ENCODE measurements around the gene ZFR2. TPM values are rescaled to one million over a fixed set of nuclear protein-coding genes. Genes with fewer than 3 reads are reported as not detected.

The ZFR2 gene
- polyA plus RNA-seq (2011; rRNA removed) (0.14 and 0.16 TPM in 2 replicates), polyA plus RNA-seq (2017; fragmentation: RNase III; extraction: RNeasy Plus Mini Kit Qiagen cat#74134 plus additional on column Dnase treatment) (0.30 to 0.45 TPM (median 0.39 TPM) in 3 replicates), polyA minus RNA-seq (2011; rRNA and poly(A)+ RNA removed) (not detected in 2 replicates)
- 0.21 and 0.32 TPM in 2 replicates for polyA plus RNA-seq (2012; cell fraction: cytosol; rRNA removed)
- polyA plus RNA-seq (2012; cell fraction: nucleus; rRNA removed), result 0.47 and 0.54 TPM in 2 replicates

- FAIRE-seq (no peak), ATAC-seq (no peak; a peak in 2 of 6 replicates)
- CTCF ChIA-PET, result interaction anchor here (1.0 kb wide), 1 partner anchor 22 kb away, joined by 3 read pairs; no protein-coding TSS in a partner anchor
Observed at GRCh38 chr19:3868770-3869456, at the start of gene ZFR2. Gene ZFR2, minus strand, starts transcription at chr19:3869038. Its CDS starts 21 bp downstream, at chr19:3869017.

GRCh38 chr19:3916033-3916432, 47.2 kb upstream of the ZFR2 start:
- WGBS (ENCODE audit: missing lambda C conversion rate), result 51% methylated on average over 5 of the region's 5 CpGs
- ChIA-PET CTCF (no interaction called here), POLR2A (interaction anchor here (0.7 kb wide), 1 partner anchor 1544 kb away, joined by 3 read pairs; no protein-coding TSS in a partner anchor)
- no peak overlapping the region for H3K27ac ChIP-seq
- H3K4me2 ChIP-seq, result no peak overlapping the region
- DNase-seq (ENCODE audit: low read depth in 1 of 2, low spot score in 1 of 2), result no peak
- H3K9me3 ChIP-seq, result peaks cover 6% of the 10 kb centered on the region; the same call in 1 of the 3 replicates
- no peak for TF ChIP-seq NPAS2 (CRISPR knock-in tag; IDR thresholded peaks at IDR 0.05; ENCODE audit: borderline replicate concordance)
- TF ChIP-seq USF2 (IDR thresholded peaks at IDR 0.05), result no peak
- TF ChIP-seq ZNF302 (CRISPR knock-in tag; IDR thresholded peaks at IDR 0.05), result no peak
- TF ChIP-seq KDM5A (IDR thresholded peaks at IDR 0.05), result no peak
- TF ChIP-seq PBX3 (IDR thresholded peaks at IDR 0.05), result no peak
- TF ChIP-seq EHF (CRISPR knock-in tag; IDR thresholded peaks at IDR 0.05), result no peak
- TF ChIP-seq POLR2AphosphoS2 (conservative IDR thresholded peaks at IDR 0.05; ENCODE audit: low read length), result no peak
- TF ChIP-seq HOXB13 (CRISPR knock-in tag; IDR thresholded peaks at IDR 0.05; ENCODE audit: low read depth), result no peak
- TF ChIP-seq CBX2 (IDR thresholded peaks at IDR 0.05; ENCODE audit: borderline replicate concordance, low read depth), result no peak
- TF ChIP-seq CBX8 (IDR thresholded peaks at IDR 0.05), result no peak
- TF ChIP-seq HMGXB4 (CRISPR knock-in tag; IDR thresholded peaks at IDR 0.05; ENCODE audit: borderline replicate concordance), result no peak
- FAIRE-seq, result no peak
- no peaks in the 10 kb centered on the region for H3K4me1 ChIP-seq
- no peak for ATAC-seq
- H3K4me3 ChIP-seq, result no peak overlapping the region

More at GRCh38 chr19:3868770-3869456, at the start of gene ZFR2:
- Histone ChIP-seq H3K4me3 (peak within 1 kb of the TSS; percentile 27; the same call in 1 of the 3 replicates), H3K4me2 (peak within 1 kb of the TSS; percentile 62), H3K4me1 (no peaks in the 10 kb centered on the region; the same call in 2 of the 3 replicates), H3K27ac (0 out of 6 replicates have a peak within 1 kb of the TSS, but pooled peaks of 1 of the 2 experiments have one; percentile 33), H3K9me3 (peaks cover 4% of the 10 kb centered on the region; the same call in 2 of the 3 replicates)
- TF ChIP-seq ESRRA (IDR thresholded peaks at IDR 0.05; ENCODE audit: borderline replicate concordance, low read length) (no peak), E2F6 (IDR thresholded peaks at IDR 0.05; ENCODE audit: borderline replicate concordance, low read depth) (peak; percentile 84; the same call in 1 of the 2 replicates), MAX (IDR thresholded peaks at IDR 0.05) (peak; percentile 83)
- POLR2A ChIA-PET, result no interaction called here
- WGBS (ENCODE audit: missing lambda C conversion rate), result 32% methylated on average over 16 of the region's 62 CpGs
- peak in 1 of 2 experiments; percentile 22 for DNase-seq (ENCODE audit: low read depth in 1 of 2, low spot score in 1 of 2)

GRCh38 chr19:3914199-3914598, 45.4 kb upstream of the ZFR2 start:
- Histone ChIP-seq H3K4me1 (no peaks in the 10 kb centered on the region), H3K27ac (no peak overlapping the region), H3K4me2 (no peak overlapping the region), H3K4me3 (no peak overlapping the region), H3K9me3 (peaks cover 8% of the 10 kb centered on the region)
- no peak for FAIRE-seq
- ChIA-PET CTCF (no interaction called here), POLR2A (no interaction called here)
- TF ChIP-seq ZNF302 (CRISPR knock-in tag; IDR thresholded peaks at IDR 0.05) (no peak), REST (IDR thresholded peaks at IDR 0.05) (peak; percentile 63), ZSCAN20 (CRISPR knock-in tag; IDR thresholded peaks at IDR 0.05) (no peak), CHD2 (IDR thresholded peaks at IDR 0.05; ENCODE audit: low read length, partially characterized antibody) (peak; percentile 65)
- no peak for ATAC-seq
- DNase-seq (ENCODE audit: low read depth in 1 of 2, low spot score in 1 of 2), result no peak
- 57% methylated on average over 7 of the region's 9 CpGs for WGBS (ENCODE audit: missing lambda C conversion rate)
